Measurements from ENCODE around the gene ZNF576. TPM values are rescaled to one million over a fixed set of nuclear protein-coding genes. Genes with fewer than 3 reads are reported as not detected.
"Not testable (repeated sequence)": the region's sequence is repeated elsewhere in the genome, so short reads cannot be mapped to it uniquely, and the experiment has no call there.

ZNF576 gene
- total RNA-seq, 2 donors from 2014 or later: 7.9 to 11.1 TPM

- H3K9me3 ChIP-seq (ENCODE audit: control insufficient read depth, low read length, poor library complexity, severe bottlenecking): no peaks in the 10 kb centered on the region
- Mint-ChIP-seq H3K4me3 (no peak overlapping the region), H3K36me3 (ENCODE audit: low read depth) (peaks cover 2% of the 10 kb centered on the region), H3K27me3 (no peaks in the 10 kb centered on the region), H3K4me1 (peaks cover 37% of the 10 kb centered on the region), H3K27ac (peak overlapping the region; percentile 100)
- ATAC-seq (no peak), DNase-seq (no peak)
Measured at GRCh38 chr19:43598445-43599240, 2.2 kb downstream of the ZNF576 start.

GRCh38 chr19:43599635-43600295 is 3.4 kb downstream of the ZNF576 start:
- Mint-ChIP-seq H3K4me1 (peaks cover 34% of the 10 kb centered on the region), H3K4me3 (no peak overlapping the region), H3K27ac (peak overlapping the region; percentile 27), H3K36me3 (ENCODE audit: low read depth) (peaks cover 4% of the 10 kb centered on the region), H3K27me3 (no peaks in the 10 kb centered on the region)
- ATAC-seq (no peak), DNase-seq (no peak)
- H3K9me3 ChIP-seq (ENCODE audit: control insufficient read depth, low read length, poor library complexity, severe bottlenecking): no peaks in the 10 kb centered on the region

GRCh38 chr19:43600326-43600725 is 3.9 kb downstream of the ZNF576 start:
- H3K27me3 Mint-ChIP-seq; H3K4me3 Mint-ChIP-seq; H3K36me3 Mint-ChIP-seq (ENCODE audit: low read depth); ATAC-seq; DNase-seq; H3K9me3 ChIP-seq (ENCODE audit: control insufficient read depth, low read length, poor library complexity, severe bottlenecking): not testable (repeated sequence)
- Mint-ChIP-seq H3K27ac (peak overlapping the region; percentile 27), H3K4me1 (peaks cover 33% of the 10 kb centered on the region)

- H3K4me1 Mint-ChIP-seq: peaks cover 11% of the 10 kb centered on the region
- H3K36me3 Mint-ChIP-seq (ENCODE audit: low read depth): peaks cover 2% of the 10 kb centered on the region
- no peak for DNase-seq
- H3K27ac Mint-ChIP-seq: peak overlapping the region; percentile 75
- no peaks in the 10 kb centered on the region for H3K9me3 ChIP-seq (ENCODE audit: control insufficient read depth, low read length, poor library complexity, severe bottlenecking)
- H3K4me3 Mint-ChIP-seq: no peak overlapping the region
- H3K27me3 Mint-ChIP-seq: no peaks in the 10 kb centered on the region
- ATAC-seq: no peak
Measured at GRCh38 chr19:43605875-43606568, 9.6 kb downstream of the ZNF576 start.

GRCh38 chr19:43606569-43607229 is 10.3 kb downstream of the ZNF576 start:
- peaks cover 2% of the 10 kb centered on the region for H3K36me3 Mint-ChIP-seq (ENCODE audit: low read depth)
- peak overlapping the region; percentile 24 for H3K27ac Mint-ChIP-seq
- ATAC-seq (no peak), DNase-seq (no peak)
- no peak overlapping the region for H3K4me3 Mint-ChIP-seq
- H3K9me3 ChIP-seq (ENCODE audit: control insufficient read depth, low read length, poor library complexity, severe bottlenecking): no peaks in the 10 kb centered on the region
- peaks cover 8% of the 10 kb centered on the region for H3K4me1 Mint-ChIP-seq
- no peaks in the 10 kb centered on the region for H3K27me3 Mint-ChIP-seq

GRCh38 chr19:43607238-43608205 is 11.1 kb downstream of the ZNF576 start:
- Mint-ChIP-seq H3K36me3 (ENCODE audit: low read depth) (peaks cover 6% of the 10 kb centered on the region), H3K27ac (peak overlapping the region; percentile 24), H3K4me1 (peaks cover 8% of the 10 kb centered on the region), H3K4me3 (no peak overlapping the region), H3K27me3 (no peaks in the 10 kb centered on the region)
- H3K9me3 ChIP-seq (ENCODE audit: control insufficient read depth, low read length, poor library complexity, severe bottlenecking): no peaks in the 10 kb centered on the region
- DNase-seq (no peak), ATAC-seq (no peak)

- H3K27me3 Mint-ChIP-seq: no peaks in the 10 kb centered on the region
- no peaks in the 10 kb centered on the region for H3K9me3 ChIP-seq (ENCODE audit: control insufficient read depth, low read length, poor library complexity, severe bottlenecking)
- ATAC-seq: no peak
Measured at GRCh38 chr19:43609872-43610271, 13.5 kb downstream of the ZNF576 start.

GRCh38 chr19:43610493-43610892 is 14.1 kb downstream of the ZNF576 start:
- Mint-ChIP-seq H3K36me3 (ENCODE audit: low read depth) (peaks cover 12% of the 10 kb centered on the region), H3K4me3 (no peak overlapping the region), H3K27ac (peak overlapping the region; percentile 49), H3K27me3 (no peaks in the 10 kb centered on the region), H3K4me1 (peaks cover 26% of the 10 kb centered on the region)
- DNase-seq (no peak), ATAC-seq (no peak)
- no peaks in the 10 kb centered on the region for H3K9me3 ChIP-seq (ENCODE audit: control insufficient read depth, low read length, poor library complexity, severe bottlenecking)

More at GRCh38 chr19:43609872-43610271, 13.5 kb downstream of the ZNF576 start:
- Mint-ChIP-seq H3K4me3 (no peak overlapping the region), H3K36me3 (ENCODE audit: low read depth) (peaks cover 12% of the 10 kb centered on the region), H3K4me1 (peaks cover 25% of the 10 kb centered on the region), H3K27ac (no peak overlapping the region)
- no peak for DNase-seq

GRCh38 chr19:43611788-43612187 is 15.4 kb downstream of the ZNF576 start, which contains the start of gene SRRM5:
SRRM5 (plus strand) TSS chr19:43612088; CDS start chr19:43612122, 34 bp downstream.
- H3K9me3 ChIP-seq (ENCODE audit: control insufficient read depth, low read length, poor library complexity, severe bottlenecking): no peaks in the 10 kb centered on the region
- DNase-seq: no peak
- Mint-ChIP-seq H3K4me1 (peaks cover 30% of the 10 kb centered on the region), H3K36me3 (ENCODE audit: low read depth) (peaks cover 12% of the 10 kb centered on the region), H3K4me3 (no peak within 1 kb of the TSS), H3K27me3 (no peaks in the 10 kb centered on the region), H3K27ac (peak within 1 kb of the TSS; percentile 84)
- ATAC-seq: no peak

- DNase-seq (no peak), ATAC-seq (no peak)
- Mint-ChIP-seq H3K4me3 (no peak overlapping the region), H3K27me3 (no peaks in the 10 kb centered on the region), H3K4me1 (peaks cover 30% of the 10 kb centered on the region), H3K36me3 (ENCODE audit: low read depth) (peaks cover 12% of the 10 kb centered on the region), H3K27ac (peak overlapping the region; percentile 84)
- no peaks in the 10 kb centered on the region for H3K9me3 ChIP-seq (ENCODE audit: control insufficient read depth, low read length, poor library complexity, severe bottlenecking)
Measured at GRCh38 chr19:43612374-43612773, 16.0 kb downstream of the ZNF576 start.

- peaks cover 34% of the 10 kb centered on the region for H3K4me1 Mint-ChIP-seq
- DNase-seq: no peak
- H3K36me3 Mint-ChIP-seq (ENCODE audit: low read depth): peaks cover 12% of the 10 kb centered on the region
- ATAC-seq: no peak
- no peak overlapping the region for H3K4me3 Mint-ChIP-seq
- H3K27ac Mint-ChIP-seq: peak overlapping the region; percentile 39
- H3K27me3 Mint-ChIP-seq: no peaks in the 10 kb centered on the region
- H3K9me3 ChIP-seq (ENCODE audit: control insufficient read depth, low read length, poor library complexity, severe bottlenecking): no peaks in the 10 kb centered on the region
Measured at GRCh38 chr19:43616306-43616705, 19.9 kb downstream of the ZNF576 start.

GRCh38 chr19:43616954-43617353 is 20.6 kb downstream of the ZNF576 start:
- DNase-seq: no peak
- Mint-ChIP-seq H3K27me3 (no peaks in the 10 kb centered on the region), H3K36me3 (ENCODE audit: low read depth) (peaks cover 12% of the 10 kb centered on the region), H3K4me3 (no peak overlapping the region), H3K27ac (peak overlapping the region; percentile 39), H3K4me1 (peaks cover 34% of the 10 kb centered on the region)
- ATAC-seq: no peak
- no peaks in the 10 kb centered on the region for H3K9me3 ChIP-seq (ENCODE audit: control insufficient read depth, low read length, poor library complexity, severe bottlenecking)

All from T-helper 17 cell (primary cell).